Gastroesophageal sphincter (tissue), 3 donors: Measurements from ENCODE around the gene TNS3.

Experiments used
- EP300 ChIP-seq: sonication (generic); formaldehyde crosslinking; IDR thresholded peaks from one replicate; pipeline ENCODE4 v1.6.1; 2017; ENCODE audit warnings: antibody characterized with exemption, mild to moderate bottlenecking
- POLR2A ChIP-seq, 2 donors: fragments of 450-650 bp; IDR thresholded peaks; one replicate each; pipeline ENCODE4 v1.6.1; 2017; ENCODE audit warnings: antibody characterized with exemption in 2 of 2, mild to moderate bottlenecking in 2 of 2, moderate library complexity in 1 of 2
- POLR2AphosphoS5 ChIP-seq: sonication (generic); formaldehyde crosslinking; IDR thresholded peaks from one replicate; pipeline ENCODE4 v1.6.1; 2017; ENCODE audit warnings: antibody characterized with exemption
- TF ChIP-seq, protein P1 (sequence below), 4 experiments: fragments of 200-600 bp in 2 of 4; fragments of 450-650 bp in 2 of 4; sonication (generic) in 1 of 4; IDR thresholded peaks; one replicate each; pipeline ENCODE4 v1.5.1; 2017 to 2019; ENCODE audit warnings: antibody characterized with exemption in 4 of 4, mild to moderate bottlenecking in 2 of 4, moderate library complexity in 2 of 4

GRCh38 chr7:47379629-47380324 lies 202.1 kb downstream of the TNS3 start:
- TF ChIP-seq POLR2A (IDR thresholded peaks at IDR 0.05): no peak
- TF ChIP-seq, protein P1, sequence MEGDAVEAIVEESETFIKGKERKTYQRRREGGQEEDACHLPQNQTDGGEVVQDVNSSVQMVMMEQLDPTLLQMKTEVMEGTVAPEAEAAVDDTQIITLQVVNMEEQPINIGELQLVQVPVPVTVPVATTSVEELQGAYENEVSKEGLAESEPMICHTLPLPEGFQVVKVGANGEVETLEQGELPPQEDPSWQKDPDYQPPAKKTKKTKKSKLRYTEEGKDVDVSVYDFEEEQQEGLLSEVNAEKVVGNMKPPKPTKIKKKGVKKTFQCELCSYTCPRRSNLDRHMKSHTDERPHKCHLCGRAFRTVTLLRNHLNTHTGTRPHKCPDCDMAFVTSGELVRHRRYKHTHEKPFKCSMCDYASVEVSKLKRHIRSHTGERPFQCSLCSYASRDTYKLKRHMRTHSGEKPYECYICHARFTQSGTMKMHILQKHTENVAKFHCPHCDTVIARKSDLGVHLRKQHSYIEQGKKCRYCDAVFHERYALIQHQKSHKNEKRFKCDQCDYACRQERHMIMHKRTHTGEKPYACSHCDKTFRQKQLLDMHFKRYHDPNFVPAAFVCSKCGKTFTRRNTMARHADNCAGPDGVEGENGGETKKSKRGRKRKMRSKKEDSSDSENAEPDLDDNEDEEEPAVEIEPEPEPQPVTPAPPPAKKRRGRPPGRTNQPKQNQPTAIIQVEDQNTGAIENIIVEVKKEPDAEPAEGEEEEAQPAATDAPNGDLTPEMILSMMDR (IDR thresholded peaks at IDR 0.05): no peak
- no peak for TF ChIP-seq EP300
- TF ChIP-seq POLR2AphosphoS5: no peak
